WTC11 (cell line): ENCODE data around the gene GPR17. TPM values are rescaled to one million over a fixed set of nuclear protein-coding genes. Genes with fewer than 3 reads are reported as not detected.

Source experiments
- ATAC-seq: fragments of 200-7000 bp; cut with Tn5 transposase; 2 replicates; pipeline ENCODE4 v1.10.0; 2021; ENCODE audit warnings: mild to moderate bottlenecking, moderate library complexity
- CTCF ChIA-PET: fragments of 300-600 bp; sonication (Branson Sonifier 250); formaldehyde crosslinking; loops from one replicate; lab custom pipeline; 2021; ENCODE audit warnings: antibody characterized with exemption; lab: Charles Lee
- POLR2A ChIA-PET: fragments of 350-600 bp; sonication (Branson Sonifier 250); formaldehyde crosslinking; loops from one replicate; lab custom pipeline; 2021; ENCODE audit warnings: antibody characterized with exemption; lab: Charles Lee
- DNase-seq: peaks from one replicate; pipeline ENCODE4 v3.0.0; 2021; ENCODE audit warnings: low spot score
- H3K27ac Mint-ChIP-seq: 2 replicates; pipeline ENCODE4 v1.8.0; 2021; ENCODE audit warnings: mixed read lengths
- H3K27me3 Mint-ChIP-seq: 2 replicates; pipeline ENCODE4 v1.8.0; 2021; ENCODE audit warnings: low read depth, mild to moderate bottlenecking, moderate library complexity, mixed read lengths
- H3K36me3 Mint-ChIP-seq: 2 replicates; pipeline ENCODE4 v1.8.0; 2021; ENCODE audit warnings: mixed read lengths
- H3K4me1 Mint-ChIP-seq: 2 replicates; pipeline ENCODE4 v1.8.0; 2022; ENCODE audit warnings: mixed read lengths
- H3K4me3 Mint-ChIP-seq: 2 replicates; pipeline ENCODE4 v1.8.0; 2021; ENCODE audit warnings: mild to moderate bottlenecking, moderate library complexity, mixed read lengths
- H3K9me3 Mint-ChIP-seq: 2 replicates; pipeline ENCODE4 v1.8.0; 2021; ENCODE audit warnings: mixed read lengths
- CBFB ChIP-seq: sonication (generic); formaldehyde crosslinking; IDR thresholded peaks from 2 replicates; pipeline ENCODE4 v1.8.1; 2022; ENCODE audit warnings: mild to moderate bottlenecking, low read depth, missing genetic modification reagents
- CTCF ChIP-seq: fragments of 200-600 bp; IDR thresholded peaks from 2 replicates; pipeline ENCODE4 v1.8.0; 2022; ENCODE audit warnings: antibody characterized with exemption
- E2F1 ChIP-seq: sonication (generic); formaldehyde crosslinking; IDR thresholded peaks from 2 replicates; pipeline ENCODE4 v1.8.0; 2022; ENCODE audit warnings: mild to moderate bottlenecking, missing genetic modification reagents
- EMX1 ChIP-seq: fragments of 250-450 bp; sonication (Bioruptor Pico); IDR thresholded peaks from 2 replicates; pipeline ENCODE4 v1.8.0; 2021; ENCODE audit warnings: mild to moderate bottlenecking
- ERG ChIP-seq: fragments of 250-450 bp; sonication (Bioruptor Pico); IDR thresholded peaks from 2 replicates; pipeline ENCODE4 v1.8.0; 2021; ENCODE audit warnings: mild to moderate bottlenecking
- FOXJ3 ChIP-seq: sonication (generic); formaldehyde crosslinking; IDR thresholded peaks from 2 replicates; pipeline ENCODE4 v1.9.0; 2021; ENCODE audit warnings: missing genetic modification reagents, mild to moderate bottlenecking, borderline replicate concordance
- HMGA2 ChIP-seq: fragments of 250-450 bp; sonication (Bioruptor Pico); IDR thresholded peaks from 2 replicates; pipeline ENCODE4 v1.4.0; 2021; ENCODE audit warnings: mild to moderate bottlenecking, moderate library complexity
- IRF2 ChIP-seq: sonication (generic); formaldehyde crosslinking; IDR thresholded peaks from 2 replicates; pipeline ENCODE4 v1.8.0; 2022; ENCODE audit warnings: low read depth, missing genetic modification reagents, borderline replicate concordance
- NFE2L1 ChIP-seq: sonication (generic); formaldehyde crosslinking; IDR thresholded peaks from 2 replicates; pipeline ENCODE4 v1.8.1; 2023; ENCODE audit warnings: missing genetic modification reagents
- OVOL2 ChIP-seq: fragments of 250-450 bp; sonication (Bioruptor Pico); IDR thresholded peaks from 2 replicates; pipeline ENCODE4 v1.9.0; 2021; ENCODE audit warnings: mild to moderate bottlenecking, borderline replicate concordance
- PREB ChIP-seq: sonication (generic); formaldehyde crosslinking; IDR thresholded peaks from 2 replicates; pipeline ENCODE4 v1.8.1; 2022; ENCODE audit warnings: mild to moderate bottlenecking, missing genetic modification reagents, moderate library complexity, borderline replicate concordance
- SP1 ChIP-seq: sonication (generic); formaldehyde crosslinking; conservative IDR thresholded peaks from 2 replicates; pipeline ENCODE4 v1.8.1; 2022; ENCODE audit warnings: missing genetic modification reagents
- TCF7 ChIP-seq: sonication (generic); formaldehyde crosslinking; IDR thresholded peaks from 2 replicates; pipeline ENCODE4 v1.8.0; 2022; ENCODE audit warnings: mild to moderate bottlenecking, low read depth, missing genetic modification reagents, moderate library complexity
- ZNF263 ChIP-seq: sonication (generic); formaldehyde crosslinking; IDR thresholded peaks from 2 replicates; pipeline ENCODE4 v1.8.1; 2022; ENCODE audit warnings: low read depth, mild to moderate bottlenecking, moderate library complexity, missing genetic modification reagents
- total RNA-seq: library from RNA; stranded (reverse); gene quantifications from 3 replicates; pipeline ENCODE4 v1.2.3, GENCODE V29; 2021
- TF ChIP-seq, protein P1 (sequence below): sonication (generic); formaldehyde crosslinking; IDR thresholded peaks from 2 replicates; pipeline ENCODE4 v1.8.1; 2023; ENCODE audit warnings: mild to moderate bottlenecking, missing genetic modification reagents
- TF ChIP-seq, protein P2 (sequence below): sonication (generic); formaldehyde crosslinking; conservative IDR thresholded peaks from 2 replicates; pipeline ENCODE4 v1.8.1; 2022; ENCODE audit warnings: mild to moderate bottlenecking, missing genetic modification reagents
- TF ChIP-seq, protein P3 (sequence below): sonication (generic); formaldehyde crosslinking; IDR thresholded peaks from 2 replicates; pipeline ENCODE4 v1.8.0; 2022; ENCODE audit warnings: mild to moderate bottlenecking, missing genetic modification reagents

The GPR17 gene
- total RNA-seq, 1 experiment from 2014 or later: not detected

DNA sequence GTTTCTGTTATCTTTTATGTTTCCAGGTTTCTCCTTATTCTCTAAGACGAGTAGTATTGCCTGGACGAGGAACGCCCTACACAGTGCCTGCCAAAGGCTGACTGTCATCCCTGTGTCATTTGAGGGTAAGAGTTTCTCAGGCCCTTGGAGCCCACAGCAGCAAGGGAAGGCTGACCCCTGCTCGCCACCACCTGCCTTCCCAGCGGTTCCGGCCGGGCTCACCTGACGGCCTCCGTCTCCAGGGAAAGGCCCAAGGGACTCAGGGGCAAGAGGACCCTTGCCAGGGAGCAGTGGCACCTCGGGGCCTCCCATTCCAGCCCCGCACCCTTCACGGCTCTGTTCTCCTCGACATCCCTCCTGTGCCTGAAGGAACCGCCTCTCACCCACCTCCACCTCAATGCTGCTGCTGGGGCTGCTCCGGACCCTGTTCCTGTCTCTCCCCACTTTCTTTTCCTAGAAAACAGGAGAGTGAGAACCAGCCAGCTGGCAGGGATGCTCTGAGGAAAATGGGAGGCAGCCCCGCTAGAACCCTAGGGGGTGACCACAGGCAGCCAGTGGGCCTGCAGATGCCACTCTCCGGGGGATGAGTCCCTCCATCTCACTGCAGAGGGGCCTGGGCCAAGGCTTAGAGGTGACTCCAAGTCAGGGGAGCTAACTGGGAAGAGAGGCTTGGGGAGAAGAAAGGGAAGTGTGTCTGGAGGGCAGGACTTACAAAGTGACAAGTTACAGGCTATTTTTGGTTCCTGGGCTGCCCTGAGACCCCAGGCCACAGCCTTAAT, 27.5 kb downstream of the GPR17 start:
- TF ChIP-seq CBFB (CRISPR knock-in tag) (no peak), IRF2 (CRISPR knock-in tag) (no peak), FOXJ3 (CRISPR knock-in tag) (no peak), NFE2L1 (no peak), SP1 (no peak), HMGA2 (CRISPR knock-in tag) (no peak), E2F1 (CRISPR knock-in tag) (no peak), ERG (CRISPR knock-in tag) (no peak), EMX1 (CRISPR knock-in tag) (no peak), OVOL2 (CRISPR knock-in tag) (no peak), CTCF (no peak), PREB (CRISPR knock-in tag) (no peak), ZNF263 (CRISPR knock-in tag) (no peak), TCF7 (CRISPR knock-in tag) (no peak)
- TF ChIP-seq, protein P1, sequence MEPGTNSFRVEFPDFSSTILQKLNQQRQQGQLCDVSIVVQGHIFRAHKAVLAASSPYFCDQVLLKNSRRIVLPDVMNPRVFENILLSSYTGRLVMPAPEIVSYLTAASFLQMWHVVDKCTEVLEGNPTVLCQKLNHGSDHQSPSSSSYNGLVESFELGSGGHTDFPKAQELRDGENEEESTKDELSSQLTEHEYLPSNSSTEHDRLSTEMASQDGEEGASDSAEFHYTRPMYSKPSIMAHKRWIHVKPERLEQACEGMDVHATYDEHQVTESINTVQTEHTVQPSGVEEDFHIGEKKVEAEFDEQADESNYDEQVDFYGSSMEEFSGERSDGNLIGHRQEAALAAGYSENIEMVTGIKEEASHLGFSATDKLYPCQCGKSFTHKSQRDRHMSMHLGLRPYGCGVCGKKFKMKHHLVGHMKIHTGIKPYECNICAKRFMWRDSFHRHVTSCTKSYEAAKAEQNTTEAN: no peak
- TF ChIP-seq, protein P2, sequence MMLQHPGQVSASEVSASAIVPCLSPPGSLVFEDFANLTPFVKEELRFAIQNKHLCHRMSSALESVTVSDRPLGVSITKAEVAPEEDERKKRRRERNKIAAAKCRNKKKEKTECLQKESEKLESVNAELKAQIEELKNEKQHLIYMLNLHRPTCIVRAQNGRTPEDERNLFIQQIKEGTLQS (CRISPR knock-in tag): no peak
- TF ChIP-seq, protein P3, sequence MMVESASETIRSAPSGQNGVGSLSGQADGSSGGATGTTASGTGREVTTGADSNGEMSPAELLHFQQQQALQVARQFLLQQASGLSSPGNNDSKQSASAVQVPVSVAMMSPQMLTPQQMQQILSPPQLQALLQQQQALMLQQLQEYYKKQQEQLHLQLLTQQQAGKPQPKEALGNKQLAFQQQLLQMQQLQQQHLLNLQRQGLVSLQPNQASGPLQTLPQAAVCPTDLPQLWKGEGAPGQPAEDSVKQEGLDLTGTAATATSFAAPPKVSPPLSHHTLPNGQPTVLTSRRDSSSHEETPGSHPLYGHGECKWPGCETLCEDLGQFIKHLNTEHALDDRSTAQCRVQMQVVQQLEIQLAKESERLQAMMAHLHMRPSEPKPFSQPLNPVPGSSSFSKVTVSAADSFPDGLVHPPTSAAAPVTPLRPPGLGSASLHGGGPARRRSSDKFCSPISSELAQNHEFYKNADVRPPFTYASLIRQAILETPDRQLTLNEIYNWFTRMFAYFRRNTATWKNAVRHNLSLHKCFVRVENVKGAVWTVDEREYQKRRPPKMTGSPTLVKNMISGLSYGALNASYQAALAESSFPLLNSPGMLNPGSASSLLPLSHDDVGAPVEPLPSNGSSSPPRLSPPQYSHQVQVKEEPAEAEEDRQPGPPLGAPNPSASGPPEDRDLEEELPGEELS: no peak
- Mint-ChIP-seq H3K9me3 (no peaks in the 10 kb centered on the region), H3K27ac (no peak overlapping the region), H3K27me3 (peaks cover 59% of the 10 kb centered on the region), H3K36me3 (no peaks in the 10 kb centered on the region), H3K4me1 (peaks cover 9% of the 10 kb centered on the region), H3K4me3 (peak overlapping the region; percentile 77; the same call in 1 of the 2 replicates)
- no peak for ATAC-seq
- POLR2A ChIA-PET: interaction anchor here (1.4 kb wide), 1 partner anchor 31 kb away, joined by 4 read pairs; no protein-coding TSS in a partner anchor
- CTCF ChIA-PET: interaction anchor here (0.8 to 5.8 kb wide), 4 partner anchors 11 to 82 kb away, joined by 3 to 46 read pairs (median 8); no protein-coding TSS in a partner anchor
- no peak for DNase-seq
